GM19463 (cell line): ENCODE data around the gene CAMTA1.
"Not testable (repeated sequence)": the region's sequence is repeated elsewhere in the genome, so short reads cannot be mapped to it uniquely, and the experiment has no call there.

ENCODE experiments used
- ATAC-seq: cut with Tn5 transposase; IDR thresholded peaks from one replicate; pipeline ENCODE4 v1.9.1; 2021; ENCODE audit warnings: mild to moderate bottlenecking, moderate library complexity; ENCODE audit not compliant: unreplicated experiment

The CAMTA1 gene

GRCh38 chr1:7319196-7319595, 533.9 kb downstream of the CAMTA1 start:
- ATAC-seq: no peak

DNA sequence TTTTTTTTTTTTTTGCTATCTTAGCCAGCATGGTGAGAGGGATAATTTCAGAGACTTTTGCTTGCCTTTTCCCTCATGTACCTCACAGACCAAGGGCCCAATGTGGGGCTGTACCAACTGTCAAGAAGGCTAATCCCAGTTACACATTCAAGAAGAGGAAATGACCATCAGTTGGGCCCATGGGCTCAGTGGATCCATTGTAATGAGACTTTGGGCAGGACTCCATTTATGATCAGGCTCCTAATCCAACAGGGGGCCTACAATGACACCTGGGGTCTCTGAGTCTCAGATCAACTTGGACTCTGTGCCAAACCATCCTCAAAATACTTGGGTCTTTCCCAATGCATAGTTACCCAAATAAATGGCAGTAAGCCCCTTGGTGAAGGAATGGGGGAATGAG, 535.4 kb downstream of the CAMTA1 start:
- no peak for ATAC-seq

- no peak for ATAC-seq
Measured at GRCh38 chr1:7322283-7322785, 537.1 kb downstream of the CAMTA1 start.

DNA sequence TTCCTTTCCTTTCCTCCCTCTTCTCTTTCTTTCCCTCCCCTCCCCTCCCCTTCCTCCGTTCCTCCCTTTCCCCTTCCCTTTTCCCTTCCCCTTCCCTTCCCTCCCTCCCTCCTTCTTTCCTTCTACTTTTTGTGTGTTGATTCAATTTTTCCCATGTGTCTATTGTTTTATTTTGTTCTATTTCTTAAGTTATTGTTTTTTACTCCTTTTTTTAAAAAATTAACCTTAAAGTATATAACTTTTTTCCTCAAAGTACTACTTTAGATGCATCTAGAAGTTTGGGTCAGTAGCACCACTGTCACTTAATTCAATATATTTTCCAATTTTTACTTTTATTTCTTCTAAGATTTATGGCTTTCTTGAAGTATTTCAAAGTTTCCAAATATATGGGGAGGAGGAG, 537.7 kb downstream of the CAMTA1 start:
- ATAC-seq: no peak

- no peak for ATAC-seq
Measured at GRCh38 chr1:7325254-7325653, 540.0 kb downstream of the CAMTA1 start.

- ATAC-seq: no peak
Measured at GRCh38 chr1:7326366-7326765, 541.1 kb downstream of the CAMTA1 start.

DNA sequence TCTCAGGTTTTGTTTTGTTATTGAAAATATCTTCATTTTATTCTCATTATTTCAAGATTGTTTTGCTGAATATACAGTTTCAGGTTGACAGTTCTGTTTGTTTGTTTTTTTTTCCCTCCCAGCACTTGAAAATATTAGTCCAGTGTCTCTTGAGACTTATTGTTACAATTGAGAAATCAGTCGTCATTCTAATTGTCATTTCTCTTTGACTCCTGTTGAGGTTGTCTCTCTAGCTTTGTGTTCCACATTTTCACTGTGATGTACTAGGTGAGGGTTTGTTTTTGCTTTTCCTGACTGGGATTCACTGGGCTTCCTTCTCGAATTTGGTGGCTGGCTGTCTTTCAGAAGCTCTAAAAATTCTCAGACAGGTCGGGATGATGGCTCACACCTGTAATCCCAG, 542.6 kb downstream of the CAMTA1 start:
- no peak for ATAC-seq

DNA sequence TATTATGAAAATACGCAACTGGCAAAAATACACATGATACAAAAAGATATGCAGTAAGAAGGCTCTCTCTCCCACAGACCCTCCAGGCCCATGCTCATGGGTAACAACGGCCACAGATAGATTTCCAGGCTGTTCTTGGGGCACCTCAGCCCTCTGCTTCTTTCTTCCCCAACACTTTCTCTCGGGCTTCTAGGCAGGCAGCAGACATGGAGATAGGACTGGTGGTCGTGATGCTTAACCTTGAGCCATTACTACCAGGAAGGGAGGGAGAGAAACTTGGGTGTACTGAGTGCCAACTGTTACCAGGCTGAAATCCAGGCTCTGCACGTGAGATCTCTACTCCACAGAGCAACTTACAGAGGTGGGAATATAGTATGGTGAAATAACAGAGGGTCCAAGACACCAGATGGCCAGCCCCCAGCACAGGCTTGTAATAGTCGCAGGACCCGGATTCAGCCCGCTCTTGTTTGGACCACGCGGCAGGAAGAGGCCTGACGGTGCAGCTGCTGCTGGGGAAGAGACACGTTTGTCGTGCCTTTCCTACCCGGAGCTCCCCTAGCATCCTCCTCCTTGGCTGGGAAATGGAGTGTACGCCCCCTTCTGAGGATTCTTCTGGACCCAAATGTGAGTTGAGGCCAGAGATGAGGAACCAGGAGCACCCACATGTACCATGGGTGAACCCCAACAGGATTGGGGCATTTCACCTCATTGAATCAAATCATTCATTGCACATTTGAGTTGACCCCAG, 544.8 kb downstream of the CAMTA1 start:
- ATAC-seq: no peak

GRCh38 chr1:7330726-7331125, 545.5 kb downstream of the CAMTA1 start:
- ATAC-seq: not testable (repeated sequence)

DNA sequence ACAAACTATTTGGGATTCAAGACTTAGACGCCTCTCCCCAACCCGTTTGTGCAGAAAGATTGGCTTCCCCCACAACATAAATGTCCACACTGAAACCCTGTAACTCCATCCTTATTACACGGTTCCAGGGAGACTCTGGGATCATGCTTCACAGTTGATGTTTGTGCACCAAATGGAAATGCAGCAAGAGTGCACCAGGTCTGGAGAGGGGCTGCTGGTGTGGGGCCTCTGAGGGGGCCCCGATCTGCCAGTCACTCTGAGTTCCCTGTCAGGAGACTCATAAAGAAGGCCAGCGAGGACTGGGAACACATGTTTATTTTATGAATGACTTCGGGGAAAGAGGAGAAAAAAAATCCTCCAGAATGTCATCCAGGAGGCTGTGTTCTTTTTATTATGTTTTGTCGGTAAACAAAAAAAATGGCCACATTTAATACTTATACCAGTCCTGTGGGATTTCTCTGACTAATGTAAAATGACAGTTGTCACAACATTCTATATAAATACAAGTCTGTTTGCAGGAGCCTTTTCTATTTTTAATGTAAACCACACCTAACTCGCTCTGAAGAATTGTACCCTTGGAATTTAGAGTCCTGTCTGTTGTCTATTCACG, 546.8 kb downstream of the CAMTA1 start:
- ATAC-seq: no peak

DNA sequence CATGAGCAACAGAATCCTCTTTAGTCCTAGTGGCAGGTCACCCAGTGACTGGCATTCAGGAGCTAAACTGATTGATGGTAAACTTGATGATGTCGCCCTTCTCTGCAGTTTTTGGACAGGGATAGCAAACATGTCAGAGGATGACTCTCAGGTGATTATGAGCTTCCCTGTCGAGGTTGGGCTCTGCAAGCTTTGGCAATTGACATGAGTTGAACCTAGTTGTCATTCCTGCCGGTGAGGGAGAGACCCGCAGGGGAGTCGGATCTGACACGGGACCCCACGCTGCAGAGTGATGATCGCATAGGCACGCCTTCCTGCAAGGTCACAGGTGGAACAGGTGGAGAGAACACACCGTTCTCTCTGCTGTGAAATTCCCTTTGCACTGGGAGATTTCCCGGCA, 547.8 kb downstream of the CAMTA1 start:
- ATAC-seq: no peak

- no peak for ATAC-seq
Measured at GRCh38 chr1:7333620-7334019, 548.4 kb downstream of the CAMTA1 start.

- ATAC-seq: no peak
Measured at GRCh38 chr1:7334475-7335035, 549.3 kb downstream of the CAMTA1 start.

DNA sequence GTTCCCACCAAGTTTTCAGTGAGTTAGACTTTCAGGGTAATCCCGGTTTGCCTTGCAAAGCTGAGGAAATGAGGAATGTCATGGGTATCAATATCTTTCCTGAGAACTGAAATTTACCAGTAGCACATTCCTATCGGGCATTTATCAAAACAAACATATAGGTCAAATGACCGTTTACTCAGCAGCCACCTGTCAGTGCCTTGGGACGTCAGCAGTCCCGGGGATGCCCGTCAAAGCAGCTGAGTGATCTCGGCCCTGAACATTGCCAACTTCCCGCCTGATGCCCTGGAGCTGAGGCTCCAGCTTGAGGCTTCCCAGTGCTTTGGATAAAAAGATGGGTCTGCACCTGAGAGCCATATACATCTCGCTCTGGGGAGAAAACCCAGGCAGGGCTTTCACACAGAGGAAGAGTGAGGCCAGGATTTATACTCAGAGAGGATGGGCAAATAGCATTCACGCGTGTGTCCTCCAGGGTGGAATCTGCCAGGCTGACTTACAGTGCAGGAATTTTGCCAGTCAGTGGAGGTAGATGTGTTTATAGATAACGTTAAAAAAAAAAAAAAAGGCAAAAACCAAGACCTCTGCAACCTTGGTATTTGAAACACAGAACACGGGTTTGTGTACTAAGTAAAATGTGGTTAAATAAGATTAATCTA, 550.1 kb downstream of the CAMTA1 start:
- ATAC-seq: no peak

DNA sequence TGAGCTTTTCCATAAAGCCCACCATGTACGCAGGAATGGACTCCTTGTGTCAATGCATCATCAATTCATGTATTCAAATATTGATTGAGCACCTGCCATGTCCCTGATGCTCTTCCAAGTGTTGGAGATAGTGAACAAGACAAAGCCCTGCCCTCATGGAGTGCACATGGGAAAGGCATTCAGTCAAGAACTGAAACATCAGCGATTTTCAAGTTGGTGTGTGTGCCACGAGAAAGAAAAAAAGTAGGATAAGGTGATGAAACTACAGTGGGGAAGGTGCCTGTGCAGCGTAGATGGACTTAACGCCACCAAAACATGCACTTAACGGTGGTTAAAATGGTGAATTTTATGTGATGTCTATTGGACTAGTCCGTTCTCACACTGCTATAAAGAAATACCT, 553.2 kb downstream of the CAMTA1 start:
- ATAC-seq: no peak

GRCh38 chr1:7339014-7339413, 553.8 kb downstream of the CAMTA1 start:
- ATAC-seq: no peak

- ATAC-seq: no peak
Measured at GRCh38 chr1:7339953-7340352, 554.7 kb downstream of the CAMTA1 start.

DNA sequence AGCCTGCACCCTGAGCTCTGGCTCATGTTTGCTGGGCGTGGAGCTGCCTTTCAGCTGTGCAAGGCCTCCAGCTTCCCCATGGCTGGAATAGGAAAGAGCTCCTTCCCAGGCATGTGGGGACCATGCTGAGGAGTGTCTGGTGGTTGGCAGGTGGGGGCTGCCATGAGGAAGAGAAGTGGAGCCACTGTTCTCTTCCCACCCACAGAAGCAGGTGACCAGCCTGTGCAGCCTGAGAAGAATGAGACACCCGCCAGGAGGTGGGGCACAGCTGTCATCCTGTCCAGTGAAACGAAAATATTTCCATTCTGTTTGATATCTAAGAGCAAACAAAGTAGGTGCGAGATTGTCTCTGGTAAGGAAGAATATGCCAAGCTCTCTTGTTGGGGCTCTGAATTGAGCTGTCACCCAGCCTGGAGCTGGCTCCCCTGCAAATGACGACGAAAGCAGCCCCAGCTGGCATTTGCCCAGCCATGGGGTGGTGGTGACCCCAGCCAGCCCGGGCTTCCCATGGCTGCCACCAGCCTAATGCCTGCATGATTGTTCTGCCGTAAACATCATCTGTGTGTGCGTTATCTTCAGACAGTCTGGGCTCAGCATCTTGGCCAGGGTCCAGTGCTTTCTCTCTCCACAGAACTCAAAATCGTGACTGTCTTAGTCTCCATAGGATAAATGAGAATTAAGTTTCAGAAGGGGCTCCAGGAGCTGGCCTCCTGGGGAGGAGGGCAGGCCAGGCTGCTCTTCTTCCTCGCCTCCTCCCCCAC, 556.1 kb downstream of the CAMTA1 start:
- ATAC-seq: no peak

- no peak for ATAC-seq
Measured at GRCh38 chr1:7343882-7344281, 558.6 kb downstream of the CAMTA1 start.

- no peak for ATAC-seq
Measured at GRCh38 chr1:7344299-7344698, 559.0 kb downstream of the CAMTA1 start.

DNA sequence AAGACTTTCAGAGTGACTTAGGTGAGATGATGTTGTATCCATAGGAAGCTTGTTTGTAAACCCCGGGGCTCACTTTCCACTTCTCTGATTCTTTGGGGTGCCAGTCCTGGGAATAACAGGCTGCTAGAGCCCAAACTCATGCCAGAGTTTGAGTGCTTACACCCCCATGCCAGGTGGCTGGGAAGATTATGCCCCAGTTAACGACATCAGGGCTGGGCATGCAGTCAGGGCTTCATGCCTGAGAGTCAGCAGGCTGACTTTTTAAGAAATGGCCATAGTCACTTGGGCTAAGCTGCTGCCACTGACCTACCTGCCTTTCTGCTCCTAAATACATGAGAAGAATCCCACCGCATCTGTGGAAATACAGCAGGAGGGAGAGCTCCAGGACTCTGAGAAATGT, 560.3 kb downstream of the CAMTA1 start:
- ATAC-seq: no peak
